GM12878 (cell line): ENCODE results near the gene SLC2A1. TPM values are rescaled to one million over a fixed set of nuclear protein-coding genes. Genes with fewer than 3 reads are reported as not detected.

Source experiments
- JUND ChIP-seq: IDR thresholded peaks from 2 replicates; pipeline ENCODE4 v1.6.1; 2012; ENCODE audit warnings: low read depth, mild to moderate bottlenecking, low read length, improper control_type of control experiment, moderate library complexity
- SREBF2 ChIP-seq: IDR thresholded peaks from 2 replicates; pipeline ENCODE4 v1.6.1; 2012; ENCODE audit warnings: mild to moderate bottlenecking, low read length
- SRF ChIP-seq, 2 experiments: IDR thresholded peaks; 2 replicates each; pipeline ENCODE4 v1.6.1; 2011; ENCODE audit warnings: low read depth in 2 of 2, low read length in 2 of 2, mild to moderate bottlenecking in 1 of 2, moderate library complexity in 1 of 2
- USF1 ChIP-seq: IDR thresholded peaks from 2 replicates; pipeline ENCODE4 v1.6.1; 2011; ENCODE audit warnings: borderline replicate concordance, low read depth, mild to moderate bottlenecking, moderate library complexity, mixed read lengths, low read length; ENCODE audit not compliant: insufficient read depth; ENCODE audit errors: extremely low read length
- ZBTB4 ChIP-seq: fragments of 450-650 bp; formaldehyde crosslinking; IDR thresholded peaks from 2 replicates; pipeline ENCODE4 v1.4.0; 2022; ENCODE audit warnings: mild to moderate bottlenecking, moderate library complexity
- ZBTB40 ChIP-seq: fragments of 450-650 bp; IDR thresholded peaks from 2 replicates; pipeline ENCODE4 v1.6.1; 2016; ENCODE audit warnings: mild to moderate bottlenecking, moderate library complexity, borderline replicate concordance
- polyA plus RNA-seq, 11 experiments: library from polyadenylated mRNA; depleted of rRNA in 4 of 11; unstranded in 6 of 11; stranded (reverse) in 5 of 11; fragments of >200 nt; fragmentation: Nextera tagmentation in 4 of 11; fragmentation: Illumina TruSeq in 1 of 11; extraction: Ambion mirVana in 4 of 11; extraction: Trizol in 1 of 11; gene quantifications; 1 replicate in 1 of 11; 2 replicates in 10 of 11; pipeline versions ENCODE4 v1.2.1 to v1.2.3, GENCODE V29; 2011 to 2016; ENCODE audit warnings: inconsistent platforms in 2 of 11, missing spikeins in 2 of 11, low read depth in 1 of 11
- total RNA-seq, 4 experiments: library from RNA; depleted of rRNA in 3 of 4; stranded (reverse); fragments of >200 nt in 3 of 4; fragmentation: Illumina TruSeq in 1 of 4; extraction: Trizol in 1 of 4; gene quantifications; 2 replicates each; pipeline versions ENCODE4 v1.2.1 to v1.2.3, GENCODE V29; 2013 to 2021

The SLC2A1 gene
- total and polyA plus RNA-seq, 10 of the 15 experiments (the other 5 are each of a cell fraction or from before 2014, with no cell fraction given): 5.7 to 66.0 (median 44.2) TPM

GRCh38 chr1:42990757-42991346 is 32.2 kb upstream of the SLC2A1 start (continued):
- TF ChIP-seq ZBTB40 (no peak), JUND (no peak), SREBF2 (no peak), USF1 (no peak), SRF (IDR thresholded peaks at IDR 0.05; ENCODE audit: low read depth in 2 of 2, low read length in 2 of 2) (no peak), ZBTB4 (CRISPR knock-in tag) (no peak)
